AG08395 (cell line): ENCODE data around the gene PSMD1.

Experiments used
- DNase-seq: peaks from one replicate; pipeline ENCODE4 v3.0.0; 2012; ENCODE audit warnings: mixed read lengths, low spot score

Gene PSMD1

DNA sequence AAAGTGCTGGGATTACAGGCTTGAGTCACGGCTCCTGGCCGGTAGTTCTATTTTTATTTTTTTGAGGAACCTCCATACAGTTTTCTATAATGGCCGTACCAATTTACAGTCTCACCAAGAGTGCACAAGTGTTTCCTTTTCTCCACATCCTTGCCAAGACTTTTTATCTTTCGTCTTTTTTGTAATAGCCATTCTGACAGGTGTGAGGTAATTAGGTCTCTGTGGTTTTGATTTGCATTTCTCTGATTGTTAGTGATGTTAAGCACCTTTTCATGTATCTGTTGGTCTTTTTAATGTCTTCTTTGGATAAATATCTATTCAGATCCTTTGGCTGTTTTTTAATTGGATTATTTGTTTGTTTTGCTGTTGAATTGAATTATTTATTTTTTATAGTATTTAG is 151.1 kb downstream of the PSMD1 start:
- no peak for DNase-seq

GRCh38 chr2:231210782-231211181 is 154.1 kb downstream of the PSMD1 start:
- DNase-seq, result no peak

- DNase-seq, result no peak
Measured at GRCh38 chr2:231211486-231211885, 154.8 kb downstream of the PSMD1 start.

DNA sequence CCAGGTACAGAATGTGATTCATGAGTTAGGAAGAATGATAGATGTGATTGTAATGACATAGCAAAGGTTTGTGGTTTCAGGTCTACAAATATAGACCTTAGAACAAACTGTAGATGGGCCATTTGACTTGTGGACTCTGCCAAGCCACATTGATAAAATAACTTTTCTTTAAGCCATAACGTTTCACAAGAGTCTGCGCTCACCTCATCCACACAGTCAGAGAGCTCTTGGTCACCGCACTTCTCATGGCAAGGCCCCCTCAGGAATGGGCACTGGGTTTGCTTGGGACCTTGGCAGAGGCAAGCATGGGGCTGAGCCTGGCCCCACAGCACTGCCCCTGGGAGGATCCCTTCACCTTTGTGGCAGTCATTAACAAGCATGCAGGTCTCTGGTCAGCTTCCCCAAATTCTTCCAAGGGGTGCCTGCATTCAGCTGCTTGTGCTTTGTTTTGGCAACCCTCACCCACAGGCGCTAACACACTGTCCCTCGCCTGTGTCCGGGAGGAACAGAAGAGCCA is 155.7 kb downstream of the PSMD1 start:
- DNase-seq, result no peak

GRCh38 chr2:231213931-231214642 is 157.4 kb downstream of the PSMD1 start:
- DNase-seq, result no peak

DNA sequence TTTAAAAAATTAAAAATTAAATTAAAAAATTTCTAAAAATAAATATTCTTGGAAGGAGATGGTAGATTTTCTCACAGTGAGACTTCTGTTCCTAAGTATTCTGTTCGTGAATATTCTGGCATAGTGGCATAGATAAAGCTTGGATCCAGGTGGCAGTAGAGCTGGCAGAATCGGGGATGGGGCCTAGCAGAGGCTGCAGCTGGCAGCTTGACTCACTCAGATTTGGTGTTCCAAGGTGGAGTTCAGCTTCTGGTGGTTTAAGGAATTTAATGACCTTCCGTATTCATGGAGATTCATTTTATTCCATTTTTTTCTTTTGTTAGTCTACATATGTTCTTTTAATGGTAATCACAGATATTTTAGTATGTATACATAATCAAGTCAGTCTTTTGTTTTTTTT is 161.7 kb downstream of the PSMD1 start:
- DNase-seq, result no peak

DNA sequence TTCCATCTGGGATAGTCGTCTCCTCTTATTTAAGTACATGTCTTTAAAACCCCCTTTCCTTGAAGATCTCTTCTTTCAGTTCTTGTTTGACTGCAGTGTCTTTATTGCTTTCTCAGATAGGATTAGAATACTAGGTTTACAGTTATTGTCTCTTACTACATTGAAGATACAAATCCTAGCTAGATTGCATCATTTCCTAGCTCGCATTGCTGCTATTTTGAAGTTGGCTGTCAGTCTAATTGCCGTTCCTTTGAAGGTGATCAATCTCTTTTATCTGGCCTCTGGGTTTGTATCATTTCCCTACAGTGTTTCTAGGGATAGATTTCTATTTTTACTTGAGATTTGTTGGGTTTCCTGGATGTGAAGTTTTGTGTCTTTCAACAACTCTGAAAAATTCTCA is 162.6 kb downstream of the PSMD1 start:
- no peak for DNase-seq

GRCh38 chr2:231221761-231222160 is 165.1 kb downstream of the PSMD1 start:
- no peak for DNase-seq
